Fibroblast of villous mesenchyme (primary cell): ENCODE measurements around the gene CAPZA2. TPM values are rescaled to one million over a fixed set of nuclear protein-coding genes. Genes with fewer than 3 reads are reported as not detected.

ENCODE experiments used
- DNase-seq: peaks from one replicate; pipeline ENCODE4 v3.0.0-alpha.2; 2010; ENCODE audit warnings: low read depth
- H3K4me3 ChIP-seq: 2 replicates; pipeline ENCODE4 v1.5.1; 2011; ENCODE audit warnings: low read depth, mild to moderate bottlenecking, low read length
- total RNA-seq: library from RNA; depleted of rRNA; stranded (reverse); fragments of >200 nt; gene quantifications from 2 replicates; pipeline ENCODE4 v1.2.3, GENCODE V29; 2012
- TF ChIP-seq, protein P1 (sequence below): IDR thresholded peaks from 2 replicates; pipeline ENCODE4 v1.5.1; 2012; ENCODE audit warnings: low read depth, mild to moderate bottlenecking, low read length; ENCODE audit not compliant: insufficient read depth

The CAPZA2 gene
- total RNA-seq, 1 donor, result 194 TPM

- TF ChIP-seq, protein P1, sequence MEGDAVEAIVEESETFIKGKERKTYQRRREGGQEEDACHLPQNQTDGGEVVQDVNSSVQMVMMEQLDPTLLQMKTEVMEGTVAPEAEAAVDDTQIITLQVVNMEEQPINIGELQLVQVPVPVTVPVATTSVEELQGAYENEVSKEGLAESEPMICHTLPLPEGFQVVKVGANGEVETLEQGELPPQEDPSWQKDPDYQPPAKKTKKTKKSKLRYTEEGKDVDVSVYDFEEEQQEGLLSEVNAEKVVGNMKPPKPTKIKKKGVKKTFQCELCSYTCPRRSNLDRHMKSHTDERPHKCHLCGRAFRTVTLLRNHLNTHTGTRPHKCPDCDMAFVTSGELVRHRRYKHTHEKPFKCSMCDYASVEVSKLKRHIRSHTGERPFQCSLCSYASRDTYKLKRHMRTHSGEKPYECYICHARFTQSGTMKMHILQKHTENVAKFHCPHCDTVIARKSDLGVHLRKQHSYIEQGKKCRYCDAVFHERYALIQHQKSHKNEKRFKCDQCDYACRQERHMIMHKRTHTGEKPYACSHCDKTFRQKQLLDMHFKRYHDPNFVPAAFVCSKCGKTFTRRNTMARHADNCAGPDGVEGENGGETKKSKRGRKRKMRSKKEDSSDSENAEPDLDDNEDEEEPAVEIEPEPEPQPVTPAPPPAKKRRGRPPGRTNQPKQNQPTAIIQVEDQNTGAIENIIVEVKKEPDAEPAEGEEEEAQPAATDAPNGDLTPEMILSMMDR, result no peak
- peak; percentile 86 for DNase-seq
- no peak overlapping the region for H3K4me3 ChIP-seq
Observed at GRCh38 chr7:116859323-116859722, 3.1 kb upstream of the CAPZA2 start.

GRCh38 chr7:116861717-116862116 is 670 bp upstream of the CAPZA2 start:
- TF ChIP-seq, protein P1, result no peak
- DNase-seq, result no peak
- H3K4me3 ChIP-seq, result no peak overlapping the region

GRCh38 chr7:116862951-116863670 is 724 bp downstream of the CAPZA2 start:
- TF ChIP-seq, protein P1, result no peak
- peak; percentile 39 for DNase-seq
- H3K4me3 ChIP-seq, result peak overlapping the region; percentile 93

DNA sequence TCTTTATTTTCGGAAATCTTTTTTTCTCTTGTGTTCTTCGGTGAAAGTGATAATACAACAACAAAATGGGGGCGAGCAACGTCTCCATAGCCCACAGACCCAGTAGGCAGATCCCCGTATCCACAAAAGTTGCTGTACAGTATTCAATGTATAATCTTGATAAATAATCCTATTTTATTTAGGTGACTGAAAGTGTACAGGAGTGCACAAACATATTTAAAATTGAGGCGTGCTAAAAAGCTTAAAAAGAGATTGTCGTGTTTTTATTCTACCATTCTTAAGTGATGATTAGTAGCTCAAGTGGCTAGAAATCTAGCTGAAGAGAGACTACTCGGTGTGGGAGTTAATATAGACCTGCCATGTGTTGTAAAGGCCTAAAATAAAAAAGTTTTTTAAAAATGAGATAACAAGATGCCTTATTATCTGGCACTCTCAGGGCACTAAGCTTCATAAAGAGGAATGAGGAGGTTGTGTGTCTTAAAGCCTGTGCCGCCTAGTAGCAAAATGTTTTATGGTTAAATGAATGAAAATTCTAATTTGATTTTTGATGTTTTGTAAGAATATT is 1.6 kb downstream of the CAPZA2 start:
- H3K4me3 ChIP-seq, result peak overlapping the region; percentile 93
- TF ChIP-seq, protein P1, result no peak
- DNase-seq, result no peak

DNA sequence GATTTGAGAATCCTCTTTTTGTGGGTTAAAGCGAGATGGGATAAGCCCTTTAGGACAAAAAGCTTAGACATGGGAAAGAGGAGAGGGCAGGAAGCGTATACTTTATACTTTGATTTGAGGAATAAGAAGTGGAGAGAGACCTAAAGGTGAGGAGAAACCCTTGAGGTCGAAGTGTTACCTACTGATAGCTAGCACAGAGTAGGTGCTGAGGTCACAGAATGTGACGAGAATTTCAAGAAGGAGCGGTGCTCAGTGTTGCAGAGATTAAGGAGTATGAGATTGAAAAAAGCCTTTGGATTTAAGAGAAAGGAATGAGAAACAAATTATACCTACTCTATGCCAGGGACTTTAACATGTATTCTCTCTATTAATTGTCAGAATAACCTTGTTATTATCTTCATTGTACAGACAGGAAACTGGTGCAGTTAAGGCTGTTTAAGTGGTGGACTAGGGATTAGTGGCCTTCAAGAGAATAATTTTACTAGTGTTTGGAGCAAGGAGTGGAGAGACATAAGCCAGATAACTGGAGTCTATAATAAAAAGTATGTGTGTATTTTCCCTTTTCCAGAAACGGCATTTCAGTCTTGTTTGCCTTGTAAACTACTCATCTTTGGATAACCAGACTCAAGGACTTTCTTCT is 8.8 kb downstream of the CAPZA2 start:
- TF ChIP-seq, protein P1, result no peak
- H3K4me3 ChIP-seq, result no peak overlapping the region
- DNase-seq, result peak; percentile 79

GRCh38 chr7:116872026-116872425 is 9.6 kb downstream of the CAPZA2 start:
- H3K4me3 ChIP-seq, result no peak overlapping the region
- DNase-seq, result no peak
- TF ChIP-seq, protein P1, result no peak

- TF ChIP-seq, protein P1, result no peak
- DNase-seq, result no peak
- H3K4me3 ChIP-seq, result no peak overlapping the region
Observed at GRCh38 chr7:116873619-116874018, 11.2 kb downstream of the CAPZA2 start.
